Activated naive CD4-positive, alpha-beta T cell treated with anti-CD3 and anti-CD28 coated beads for 36 hours (primary cell): ENCODE data around the gene ZNF576. TPM values are rescaled to one million over a fixed set of nuclear protein-coding genes. Genes with fewer than 3 reads are reported as not detected.

Source experiments
- CTCF ChIA-PET: fragments of 350-600 bp; sonication (Branson Sonifier 250); formaldehyde crosslinking; loops from one replicate; lab custom pipeline; 2021; ENCODE audit warnings: antibody characterized with exemption; lab: Charles Lee
- DNase-seq: peaks from one replicate; pipeline ENCODE4 v3.0.0-alpha.2; 2020
- H3K27ac Mint-ChIP-seq: one replicate; pipeline ENCODE4 v1.8.0; 2021; ENCODE audit warnings: mild to moderate bottlenecking, mixed read lengths
- H3K27me3 Mint-ChIP-seq: one replicate; pipeline ENCODE4 v1.8.0; 2021; ENCODE audit warnings: low read depth, mixed read lengths
- H3K36me3 Mint-ChIP-seq: one replicate; pipeline ENCODE4 v1.8.0; 2021; ENCODE audit warnings: low read depth, mixed read lengths
- H3K4me1 Mint-ChIP-seq: one replicate; pipeline ENCODE4 v1.8.0; 2021; ENCODE audit warnings: low read depth, mixed read lengths
- H3K4me3 Mint-ChIP-seq: one replicate; pipeline ENCODE4 v1.8.0; 2021; ENCODE audit warnings: mild to moderate bottlenecking, moderate library complexity, mixed read lengths
- H3K9me3 Mint-ChIP-seq: one replicate; pipeline ENCODE4 v1.8.0; 2021; ENCODE audit warnings: mixed read lengths
- intact Hi-C: fragments of 100-400 bp; cut with micrococcal nuclease; formaldehyde crosslinking; loops from one replicate; pipeline ENCODE4 v1.15.1; 2023
- total RNA-seq, 2 experiments: library from RNA; stranded (reverse); gene quantifications; one replicate each; pipeline ENCODE4 v1.2.3, GENCODE V29; 2021

ZNF576 gene
- total RNA-seq, 2 experiments from 2014 or later, result 11.6 to 11.7 TPM

DNA sequence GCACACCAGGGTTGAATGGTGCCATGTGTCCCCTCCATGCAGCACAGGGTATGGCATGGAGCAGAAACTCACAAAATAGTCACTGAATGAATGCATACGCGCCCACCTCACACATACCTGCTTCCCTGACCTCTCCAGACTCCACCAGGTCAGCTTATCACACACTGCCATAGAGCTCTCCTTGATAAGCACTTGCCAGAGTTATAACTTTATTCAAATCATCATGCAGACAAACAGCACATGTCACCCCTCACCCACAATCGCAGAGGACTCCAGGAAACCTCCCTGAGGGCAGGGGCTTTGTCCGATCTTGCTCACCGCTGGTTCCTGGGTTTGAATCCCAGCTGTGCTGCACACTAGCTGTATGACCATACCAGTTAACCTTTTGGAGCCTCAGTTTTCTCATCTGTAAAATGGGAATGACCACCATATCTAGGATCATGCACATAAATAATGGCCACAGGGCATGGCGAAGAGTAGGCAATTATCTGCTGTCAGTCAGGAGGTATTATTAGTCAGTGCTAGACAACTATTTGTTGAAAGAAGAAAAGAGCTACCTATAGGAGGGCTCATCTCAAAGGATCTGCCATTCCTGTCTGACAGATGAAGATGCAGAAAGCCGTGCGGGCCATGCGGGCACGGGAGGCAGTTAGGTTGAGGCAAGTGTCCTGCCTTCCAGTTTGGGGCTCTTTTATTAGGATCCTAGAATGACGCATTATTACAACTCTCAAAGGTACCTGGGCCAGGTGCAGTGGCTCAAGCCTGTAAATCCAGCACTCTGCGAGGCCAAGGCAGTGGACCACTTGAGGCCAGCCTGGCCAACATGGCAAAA is 35.0 kb upstream of the ZNF576 start:
- intact Hi-C loops, result no loop called here
- DNase-seq, result no peak
- CTCF ChIA-PET, result interaction anchor here (0.6 to 0.9 kb wide), 2 partner anchors 12 to 22 kb away, joined by 3 to 4 read pairs; no protein-coding TSS in a partner anchor
- no peak overlapping the region for H3K4me3 Mint-ChIP-seq
- no peaks in the 10 kb centered on the region for H3K9me3 Mint-ChIP-seq
- H3K27me3 Mint-ChIP-seq, result no peaks in the 10 kb centered on the region
- H3K36me3 Mint-ChIP-seq, result peaks cover 19% of the 10 kb centered on the region
- H3K4me1 Mint-ChIP-seq, result peaks cover 46% of the 10 kb centered on the region
- H3K27ac Mint-ChIP-seq, result peak overlapping the region; percentile 96

DNA sequence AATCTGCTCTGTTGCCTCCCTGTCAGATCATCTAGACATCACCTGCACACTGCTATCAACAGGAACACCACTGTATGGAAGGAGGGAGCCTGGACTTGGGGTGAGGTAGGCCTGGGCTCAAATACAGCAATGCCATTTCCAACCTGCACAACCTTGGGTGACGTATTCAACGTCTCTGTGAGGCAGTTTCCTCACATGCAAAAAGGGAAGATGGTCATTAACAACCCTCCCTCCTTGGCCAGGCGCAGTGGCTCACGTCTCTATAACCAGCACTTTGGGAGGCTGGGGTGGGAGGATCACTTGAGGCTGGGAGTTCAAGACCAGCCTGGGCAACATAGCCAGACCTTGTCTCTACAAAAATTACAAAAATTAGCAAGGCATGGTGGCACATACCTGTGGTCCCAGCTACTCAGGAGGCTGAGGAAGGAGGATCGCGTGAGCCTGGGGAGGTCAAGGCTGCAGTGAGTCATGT is 34.1 kb upstream of the ZNF576 start:
- Mint-ChIP-seq H3K27ac (peak overlapping the region; percentile 96), H3K27me3 (no peaks in the 10 kb centered on the region), H3K9me3 (no peaks in the 10 kb centered on the region), H3K4me1 (peaks cover 46% of the 10 kb centered on the region), H3K36me3 (peaks cover 18% of the 10 kb centered on the region), H3K4me3 (peak overlapping the region; percentile 25)
- CTCF ChIA-PET, result no interaction called here
- intact Hi-C loops, result loop anchor here (1.0 to 2.0 kb wide), 5 partner anchors 13 to 57 kb away; partner anchors contain the start of genes IRGQ, PINLYP, XRCC1 and ZNF428
- no peak for DNase-seq

GRCh38 chr19:43562698-43563241 is 33.6 kb upstream of the ZNF576 start:
- H3K27me3 Mint-ChIP-seq, result no peaks in the 10 kb centered on the region
- CTCF ChIA-PET, result no interaction called here
- peak overlapping the region; percentile 96 for H3K27ac Mint-ChIP-seq
- intact Hi-C loops, result loop anchor here (1.0 to 2.0 kb wide), 5 partner anchors 13 to 57 kb away; partner anchors contain the start of genes IRGQ, PINLYP, XRCC1 and ZNF428
- H3K36me3 Mint-ChIP-seq, result peaks cover 15% of the 10 kb centered on the region
- no peaks in the 10 kb centered on the region for H3K9me3 Mint-ChIP-seq
- peak overlapping the region; percentile 25 for H3K4me3 Mint-ChIP-seq
- H3K4me1 Mint-ChIP-seq, result peaks cover 45% of the 10 kb centered on the region
- DNase-seq, result peak; percentile 88

DNA sequence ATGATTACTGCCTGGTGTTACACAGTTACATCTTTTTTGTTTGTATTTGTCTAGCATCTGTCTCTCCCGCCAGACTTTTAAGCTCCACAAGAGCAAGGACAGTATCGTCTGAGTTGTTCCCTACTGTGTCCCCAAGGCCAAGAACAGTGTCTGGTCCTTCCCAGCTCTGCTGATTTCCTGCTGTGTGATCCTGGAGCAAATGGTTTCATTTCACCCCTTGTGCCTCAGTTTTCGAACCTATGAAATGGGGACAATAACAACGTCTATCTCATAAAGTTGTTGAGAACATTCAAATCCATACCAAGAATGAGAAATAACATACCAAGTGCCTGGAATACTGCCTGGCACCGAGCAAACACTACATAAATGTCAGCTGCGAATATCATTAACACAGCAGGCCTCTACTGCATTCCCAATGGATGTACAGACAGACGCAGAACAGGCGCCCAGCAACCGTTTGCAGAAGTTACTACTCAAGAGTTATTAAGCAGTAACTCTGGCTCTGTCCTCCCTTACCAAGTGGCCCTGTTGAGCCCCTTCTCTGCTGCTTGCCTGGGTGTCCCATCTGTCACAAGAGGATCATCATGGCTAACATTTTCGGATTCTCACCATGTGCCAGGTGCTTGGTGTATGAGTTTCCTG is 32.5 kb upstream of the ZNF576 start:
- Mint-ChIP-seq H3K27me3 (no peaks in the 10 kb centered on the region), H3K4me1 (peaks cover 45% of the 10 kb centered on the region), H3K27ac (peak overlapping the region; percentile 96), H3K36me3 (peaks cover 15% of the 10 kb centered on the region), H3K4me3 (peak overlapping the region; percentile 4), H3K9me3 (no peaks in the 10 kb centered on the region)
- DNase-seq, result no peak
- intact Hi-C loops, result loop anchor here (2.0 kb wide), 1 partner anchor 17 kb away; no protein-coding TSS in a partner anchor
- CTCF ChIA-PET, result interaction anchor here (0.7 to 2.9 kb wide), 4 partner anchors 9 to 131 kb away, joined by 3 to 14 read pairs (median 4); partner anchors contain the start of genes IRGQ and ZNF576

GRCh38 chr19:43564800-43565199 is 31.6 kb upstream of the ZNF576 start:
- H3K27ac Mint-ChIP-seq, result peak overlapping the region; percentile 7
- peaks cover 43% of the 10 kb centered on the region for H3K4me1 Mint-ChIP-seq
- no peak overlapping the region for H3K4me3 Mint-ChIP-seq
- CTCF ChIA-PET, result interaction anchor here (0.7 to 2.9 kb wide), 4 partner anchors 10 to 88 kb away, joined by 3 to 14 read pairs (median 6); partner anchors contain the start of genes IRGQ, XRCC1 and ZNF576
- H3K27me3 Mint-ChIP-seq, result no peaks in the 10 kb centered on the region
- intact Hi-C loops, result no loop called here
- peaks cover 13% of the 10 kb centered on the region for H3K36me3 Mint-ChIP-seq
- no peak for DNase-seq
- no peaks in the 10 kb centered on the region for H3K9me3 Mint-ChIP-seq

- H3K4me1 Mint-ChIP-seq, result peaks cover 22% of the 10 kb centered on the region
- intact Hi-C loops, result no loop called here
- peaks cover 11% of the 10 kb centered on the region for H3K36me3 Mint-ChIP-seq
- CTCF ChIA-PET, result interaction anchor here (5.2 kb wide), 1 partner anchor 14 kb away, joined by 28 read pairs; no protein-coding TSS in a partner anchor
- H3K27me3 Mint-ChIP-seq, result no peaks in the 10 kb centered on the region
- no peak for DNase-seq
- no peak overlapping the region for H3K27ac Mint-ChIP-seq
- H3K4me3 Mint-ChIP-seq, result no peak overlapping the region
- H3K9me3 Mint-ChIP-seq, result no peaks in the 10 kb centered on the region
Observed at GRCh38 chr19:43569657-43570056, 26.7 kb upstream of the ZNF576 start.

GRCh38 chr19:43570174-43570791 is 26.1 kb upstream of the ZNF576 start:
- peaks cover 14% of the 10 kb centered on the region for H3K36me3 Mint-ChIP-seq
- H3K4me1 Mint-ChIP-seq, result peaks cover 22% of the 10 kb centered on the region
- no peaks in the 10 kb centered on the region for H3K9me3 Mint-ChIP-seq
- CTCF ChIA-PET, result interaction anchor here (1.5 to 5.2 kb wide), 2 partner anchors 14 to 24 kb away, joined by 11 to 28 read pairs; no protein-coding TSS in a partner anchor
- no peak for DNase-seq
- intact Hi-C loops, result no loop called here
- no peaks in the 10 kb centered on the region for H3K27me3 Mint-ChIP-seq
- no peak overlapping the region for H3K4me3 Mint-ChIP-seq
- no peak overlapping the region for H3K27ac Mint-ChIP-seq

DNA sequence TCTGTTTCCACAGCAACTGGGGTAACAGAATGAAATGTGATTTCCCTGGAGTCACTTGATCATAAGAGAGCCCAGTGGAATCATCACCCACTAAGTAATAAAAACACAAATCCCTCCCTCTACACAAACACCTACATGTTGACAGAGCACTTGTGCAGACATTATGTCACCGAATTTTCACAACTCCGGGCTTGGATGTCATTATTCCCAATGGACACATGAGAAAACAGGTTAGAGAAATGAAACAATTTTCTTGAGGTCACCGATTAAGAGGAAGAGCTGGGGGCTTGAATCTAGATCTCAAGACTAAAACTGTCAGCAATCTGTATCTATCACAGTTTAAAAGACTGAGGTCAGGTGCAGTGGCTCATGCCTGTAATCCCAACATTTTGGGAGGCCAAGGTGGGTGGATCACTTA is 24.2 kb upstream of the ZNF576 start:
- CTCF ChIA-PET, result interaction anchor here (1.2 to 5.2 kb wide), 2 partner anchors 16 to 20 kb away, joined by 5 to 28 read pairs; no protein-coding TSS in a partner anchor
- Mint-ChIP-seq H3K4me3 (no peak overlapping the region), H3K36me3 (peaks cover 14% of the 10 kb centered on the region), H3K27me3 (no peaks in the 10 kb centered on the region), H3K9me3 (no peaks in the 10 kb centered on the region), H3K4me1 (peaks cover 31% of the 10 kb centered on the region), H3K27ac (peak overlapping the region; percentile 19)
- DNase-seq, result no peak
- intact Hi-C loops, result no loop called here

- H3K4me1 Mint-ChIP-seq, result peaks cover 35% of the 10 kb centered on the region
- peak overlapping the region; percentile 95 for H3K4me3 Mint-ChIP-seq
- H3K9me3 Mint-ChIP-seq, result no peaks in the 10 kb centered on the region
- CTCF ChIA-PET, result interaction anchor here (0.6 to 3.1 kb wide), 8 partner anchors 9 to 1169 kb away, joined by 3 to 29 read pairs (median 4); no protein-coding TSS in a partner anchor
- H3K27ac Mint-ChIP-seq, result peak overlapping the region; percentile 94
- no peak for DNase-seq
- H3K27me3 Mint-ChIP-seq, result no peaks in the 10 kb centered on the region
- peaks cover 14% of the 10 kb centered on the region for H3K36me3 Mint-ChIP-seq
- intact Hi-C loops, result loop anchor here (1.0 to 2.0 kb wide), 6 partner anchors 12 to 210 kb away; partner anchors contain the start of genes IRGQ, ZNF428, ZNF575 and ZNF576
Observed at GRCh38 chr19:43574424-43575155, 21.8 kb upstream of the ZNF576 start.

GRCh38 chr19:43575156-43575950 is 21.0 kb upstream of the ZNF576 start, which contains the start of the genes PINLYP and XRCC1:
TSS of gene PINLYP (plus strand) at chr19:43575801. CDS start at chr19:43577192, 1,391 bp downstream.
TSS of gene XRCC1 (minus strand) at chr19:43575527. CDS start at chr19:43575458, 69 bp downstream.
- peaks cover 37% of the 10 kb centered on the region for H3K4me1 Mint-ChIP-seq
- DNase-seq, result peak; percentile 99
- H3K4me3 Mint-ChIP-seq, result peak within 1 kb of the TSS; percentile 95
- no peaks in the 10 kb centered on the region for H3K9me3 Mint-ChIP-seq
- peaks cover 14% of the 10 kb centered on the region for H3K36me3 Mint-ChIP-seq
- peak within 1 kb of the TSS; percentile 94 for H3K27ac Mint-ChIP-seq
- no peaks in the 10 kb centered on the region for H3K27me3 Mint-ChIP-seq
- intact Hi-C loops, result loop anchor here (1.0 to 2.0 kb wide), 6 partner anchors 13 to 209 kb away; partner anchors contain the start of genes IRGQ, ZNF428, ZNF575 and ZNF576
- CTCF ChIA-PET, result interaction anchor here (0.6 to 3.1 kb wide), 6 partner anchors 10 to 113 kb away, joined by 3 to 29 read pairs (median 6); no protein-coding TSS in a partner anchor
